ENCODE measurements around the gene CLDN19.

Gene CLDN19

GRCh38 chr1:42692911-42693310 is 47.1 kb downstream of the CLDN19 start:
- no peak for DNase-seq

- DNase-seq = no peak
Observed at GRCh38 chr1:42692461-42692860, 47.6 kb downstream of the CLDN19 start.

GRCh38 chr1:42691157-42691498 is 48.9 kb downstream of the CLDN19 start:
- no peak for DNase-seq

GRCh38 chr1:42690477-42691156 is 49.4 kb downstream of the CLDN19 start:
- DNase-seq = no peak

- DNase-seq = no peak
Observed at GRCh38 chr1:42689912-42690311, 50.1 kb downstream of the CLDN19 start.

GRCh38 chr1:42686418-42686817 is 53.6 kb downstream of the CLDN19 start:
- no peak for DNase-seq

GRCh38 chr1:42684139-42684538 is 55.9 kb downstream of the CLDN19 start:
- no peak for DNase-seq
